HepG2 (cell line): ENCODE results near the gene SLC18A3. TPM values are rescaled to one million over a fixed set of nuclear protein-coding genes. Genes with fewer than 3 reads are reported as not detected.

ENCODE experiments used
- ATAC-seq: fragments of 200-7000 bp; cut with Tn5 transposase; 3 replicates; pipeline ENCODE4 v1.9.1; 2020; ENCODE audit warnings: mild to moderate bottlenecking, moderate library complexity
- BruUV-seq: library from RNA; stranded (reverse); fragments of 400-500 nt; replicated peaks from 2 replicates; lab custom pipeline; 2021; lab: Mats Ljungman, UMichigan
- CTCF ChIA-PET: fragments of 300-600 bp; formaldehyde crosslinking; extraction: SDS; loops from one replicate; lab custom pipeline; 2021; ENCODE audit warnings: low total read pairs, inconsistent platforms, low intra/inter-chr PET ratio; lab: Yijun Ruan, JAX
- POLR2A ChIA-PET: fragments of 350-600 bp; sonication (Branson Sonifier 250); formaldehyde crosslinking; loops from one replicate; lab custom pipeline; 2020; ENCODE audit warnings: antibody characterized with exemption, inconsistent platforms; lab: Yijun Ruan, JAX
- DNase-seq: peaks from one replicate; pipeline ENCODE4 v3.0.0-alpha.2; 2015; ENCODE audit warnings: low spot score
- FAIRE-seq: peaks from 3 replicates; lab custom pipeline; 2011; peaks lifted over from hg19 to GRCh38; lab: Jason Lieb, UNC
- H2AFZ ChIP-seq: one replicate; pipeline ENCODE4 v1.6.1; 2011; ENCODE audit warnings: low read length, inconsistent platforms
- H3K27ac ChIP-seq: fragments of 300-600 bp; 3 replicates; pipeline ENCODE4 v1.8.0; 2011; ENCODE audit warnings: mixed run types, mild to moderate bottlenecking, mixed read lengths, low read length, inconsistent platforms; ENCODE audit not compliant: insufficient read depth; ENCODE audit errors: extremely low read length
- H3K27me3 ChIP-seq, 2 experiments: fragments of 200-600 bp in 1 of 2; 2 replicates in 1 of 2; 3 replicates in 1 of 2; pipeline versions ENCODE4 v1.6.0 to v1.8.0; 2011; ENCODE audit warnings: low read length in 2 of 2, mild to moderate bottlenecking in 2 of 2, moderate library complexity in 2 of 2, inconsistent platforms in 1 of 2; ENCODE audit not compliant: insufficient read depth in 2 of 2, control insufficient read depth in 1 of 2
- H3K36me3 ChIP-seq, 2 experiments: fragments of 200-600 bp in 1 of 2; replicated peaks in 1 of 2; 2 replicates in 1 of 2; 3 replicates in 1 of 2; pipeline versions ENCODE4 v1.5.1 to v1.8.0; 2011; ENCODE audit warnings: low read length in 2 of 2, inconsistent platforms in 1 of 2; ENCODE audit not compliant: insufficient read depth in 2 of 2, control insufficient read depth in 1 of 2
- H3K4me1 ChIP-seq: 2 replicates; pipeline ENCODE4 v1.5.1; 2012; ENCODE audit warnings: low read length, inconsistent platforms; ENCODE audit not compliant: insufficient read depth
- H3K4me2 ChIP-seq: 2 replicates; pipeline ENCODE4 v1.6.0; 2011; ENCODE audit warnings: low read depth, low read length, inconsistent platforms
- H3K4me3 ChIP-seq, 3 experiments: fragments of 200-600 bp in 1 of 3; sonication (generic), shearing (Covaris generic) in 1 of 3; replicated peaks in 1 of 3; 2 replicates each; pipeline ENCODE4 v1.5.1; 2011 to 2016; ENCODE audit warnings: low read length in 3 of 3, inconsistent platforms in 2 of 3, low read depth in 2 of 3, mild to moderate bottlenecking in 2 of 3, control low read depth in 1 of 3, mixed read lengths in 1 of 3; ENCODE audit not compliant: insufficient read depth in 1 of 3
- H3K79me2 ChIP-seq: one replicate; pipeline ENCODE4 v1.6.1; 2011; ENCODE audit warnings: low read length, inconsistent platforms; ENCODE audit not compliant: insufficient read depth
- H3K9ac ChIP-seq: 2 replicates; pipeline ENCODE4 v1.6.0; 2011; ENCODE audit warnings: mild to moderate bottlenecking, low read depth, low read length, inconsistent platforms; ENCODE audit not compliant: insufficient read depth
- H3K9me3 ChIP-seq: 2 replicates; pipeline ENCODE4 v1.5.1; 2012; ENCODE audit warnings: mild to moderate bottlenecking, low read length
- H4K20me1 ChIP-seq: 2 replicates; pipeline ENCODE4 v1.6.0; 2011; ENCODE audit warnings: inconsistent platforms, mild to moderate bottlenecking, low read length, moderate library complexity; ENCODE audit not compliant: insufficient read depth
- CEBPG ChIP-seq: IDR thresholded peaks from 2 replicates; pipeline ENCODE4 v1.6.1; 2016
- EED ChIP-seq: sonication (generic); formaldehyde crosslinking; IDR thresholded peaks from 2 replicates; pipeline ENCODE4 v1.5.0; 2020; ENCODE audit warnings: mild to moderate bottlenecking, missing genetic modification reagents
- MED1 ChIP-seq: sonication (generic); formaldehyde crosslinking; IDR thresholded peaks from 2 replicates; pipeline ENCODE4 v1.4.0; 2020; ENCODE audit warnings: missing genetic modification reagents
- MIER3 ChIP-seq: IDR thresholded peaks from 2 replicates; pipeline ENCODE4 v1.6.1; 2016; ENCODE audit warnings: missing compliant biosample characterization, borderline replicate concordance
- SMARCE1 ChIP-seq: fragments of 450-650 bp; IDR thresholded peaks from 2 replicates; pipeline ENCODE4 v1.6.1; 2017; ENCODE audit warnings: borderline replicate concordance
- SP2 ChIP-seq: sonication (generic); formaldehyde crosslinking; IDR thresholded peaks from 2 replicates; pipeline ENCODE4 v1.5.1; 2020; ENCODE audit warnings: mild to moderate bottlenecking, missing genetic modification reagents
- U2AF1 ChIP-seq: fragments of 200-400 bp; formaldehyde crosslinking; optimal IDR thresholded peaks from 2 replicates; pipeline ENCODE3; 2017; ENCODE audit warnings: mild to moderate bottlenecking, low read depth, low read length
- WIZ ChIP-seq: sonication (generic); formaldehyde crosslinking; IDR thresholded peaks from 2 replicates; pipeline ENCODE4 v1.5.1; 2020; ENCODE audit warnings: mild to moderate bottlenecking, missing genetic modification reagents
- ZFP36L1 ChIP-seq: sonication (generic); formaldehyde crosslinking; IDR thresholded peaks from 2 replicates; pipeline ENCODE4 v1.8.0; 2022; ENCODE audit warnings: mild to moderate bottlenecking, missing genetic modification reagents, moderate library complexity
- ZFP41 ChIP-seq: sonication (generic); formaldehyde crosslinking; IDR thresholded peaks from 2 replicates; pipeline ENCODE4 v1.4.0; 2020; ENCODE audit warnings: mild to moderate bottlenecking, missing genetic modification reagents, borderline replicate concordance
- ZNF619 ChIP-seq: sonication (generic); formaldehyde crosslinking; IDR thresholded peaks from 2 replicates; pipeline ENCODE4 v1.4.0; 2020; ENCODE audit warnings: mild to moderate bottlenecking, missing genetic modification reagents
- ZNF720 ChIP-seq: sonication (generic); formaldehyde crosslinking; IDR thresholded peaks from 2 replicates; pipeline ENCODE4 v1.4.0; 2020; ENCODE audit warnings: missing genetic modification reagents
- WGBS: methylation state at CpG from one replicate; pipeline ENCODE4 v1.1.6; 2017; ENCODE audit warnings: low lambda C conversion rate; 5-methylcytosine and 5-hydroxymethylcytosine counted together
- in situ Hi-C: cut with HindIII; loops from 2 replicates; pipeline ENCODE4 v1.10.0; 2017; ENCODE audit warnings: low pct_unique_long_range_greater_than_20kb; ENCODE audit not compliant: extremely low pct_ligation_motif_present
- intact Hi-C: fragments of 100-400 bp; cut with micrococcal nuclease; formaldehyde crosslinking; loops from one replicate; pipeline ENCODE4 v1.10.0; 2022; ENCODE audit not compliant: unreplicated experiment
- polyA plus RNA-seq, 8 experiments: library from polyadenylated mRNA; depleted of rRNA in 3 of 8; stranded (reverse) in 7 of 8; unstranded in 1 of 8; fragments of >200 nt; fragmentation: Illumina TruSeq in 4 of 8; extraction: Trizol in 4 of 8; gene quantifications; 2 replicates each; pipeline versions ENCODE4 v1.2.1 to v1.2.3, GENCODE V29; 2011 to 2016; ENCODE audit warnings: low read depth in 4 of 8, missing spikeins in 1 of 8, mixed read lengths in 1 of 8; ENCODE audit not compliant: insufficient read depth in 1 of 8
- total RNA-seq, 5 experiments: library from RNA; depleted of rRNA; stranded (reverse); fragments of >200 nt; fragmentation: Illumina TruSeq; extraction: Trizol; gene quantifications; 2 replicates each; pipeline ENCODE4 v1.2.3, GENCODE V29; 2016; ENCODE audit warnings: low read depth in 1 of 5
- TF ChIP-seq, protein P1 (sequence below): sonication (generic); formaldehyde crosslinking; IDR thresholded peaks from 2 replicates; pipeline ENCODE4 v1.4.0; 2020; ENCODE audit warnings: low read depth, missing genetic modification reagents
- TF ChIP-seq, protein P2 (sequence below): sonication (generic); formaldehyde crosslinking; IDR thresholded peaks from 2 replicates; pipeline ENCODE4 v1.5.0; 2020; ENCODE audit warnings: mild to moderate bottlenecking, missing genetic modification reagents, borderline replicate concordance

The SLC18A3 gene
- total and polyA plus RNA-seq, 2 of the 13 experiments (the other 11 are each of a cell fraction or from before 2014, with no cell fraction given): not detected

DNA sequence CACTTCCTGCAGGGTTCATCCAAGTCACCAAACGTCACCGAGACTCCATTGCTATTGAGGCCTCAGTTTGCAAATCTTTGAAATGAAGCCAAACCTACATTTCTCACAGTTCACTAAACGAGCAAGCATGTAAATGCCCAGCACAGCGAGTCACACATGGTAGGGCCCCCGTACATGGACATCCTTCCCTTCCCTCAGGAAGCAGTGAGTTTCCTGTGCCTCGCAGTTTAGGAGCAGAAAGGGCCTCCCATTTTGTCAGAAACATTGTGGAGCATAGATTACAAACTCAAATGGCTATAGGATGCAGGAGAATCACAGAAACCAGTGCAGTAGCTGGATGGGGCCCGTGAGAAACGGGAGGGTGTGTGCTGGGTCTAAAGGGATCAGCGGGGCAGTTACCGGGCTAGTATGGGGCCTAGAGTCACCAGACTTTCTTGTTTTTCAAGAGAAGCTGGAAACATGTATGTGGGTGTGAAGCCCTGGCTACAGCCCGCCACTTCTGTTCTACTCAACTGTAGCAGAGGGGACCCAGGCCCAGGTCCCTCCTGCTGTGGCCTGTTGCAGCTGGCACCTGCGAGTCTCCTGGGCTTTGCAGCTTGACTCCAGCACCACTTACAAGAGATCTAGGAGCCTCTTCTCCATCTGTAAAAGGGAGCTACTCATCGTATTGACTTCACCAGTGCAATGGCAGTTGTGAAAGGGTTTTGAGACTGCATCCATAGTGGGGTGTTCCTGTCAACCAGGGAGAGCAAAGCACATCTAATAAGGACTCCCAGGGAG is 14.2 kb upstream of the SLC18A3 start:
- FAIRE-seq (no peak), DNase-seq (no peak), ATAC-seq (no peak)
- Histone ChIP-seq H3K4me3 (no peak overlapping the region), H2AFZ (no peak overlapping the region), H3K79me2 (no peaks in the 10 kb centered on the region), H3K36me3 (no peaks in the 10 kb centered on the region), H3K27ac (no peak overlapping the region), H3K27me3 (peaks cover 0 to 13% of the 10 kb centered on the region in 2 experiments; a peak in 2 of 5 replicates), H4K20me1 (no peaks in the 10 kb centered on the region), H3K4me2 (no peak overlapping the region), H3K9ac (no peak overlapping the region), H3K4me1 (peaks cover 12% of the 10 kb centered on the region; the same call in 1 of the 2 replicates), H3K9me3 (no peaks in the 10 kb centered on the region)
- intact Hi-C loops (no loop called here), in situ Hi-C loops (loop anchor here (10.0 to 25.0 kb wide), 2 partner anchors 169 to 616 kb away; partner anchors contain the start of gene OGDHL)
- POLR2A ChIA-PET: no interaction called here
- WGBS: 34% methylated on average over 12 of the region's 13 CpGs
- no TSS peak for BruUV-seq
- CTCF ChIA-PET: no interaction called here
- no peak for TF ChIP-seq U2AF1
- no peak for TF ChIP-seq SP2 (CRISPR knock-in tag)
- TF ChIP-seq ZNF720 (CRISPR knock-in tag): no peak
- no peak for TF ChIP-seq SMARCE1
- TF ChIP-seq WIZ (CRISPR knock-in tag): no peak
- no peak for TF ChIP-seq MED1
- TF ChIP-seq ZFP41 (CRISPR knock-in tag): no peak
- TF ChIP-seq, protein P1, sequence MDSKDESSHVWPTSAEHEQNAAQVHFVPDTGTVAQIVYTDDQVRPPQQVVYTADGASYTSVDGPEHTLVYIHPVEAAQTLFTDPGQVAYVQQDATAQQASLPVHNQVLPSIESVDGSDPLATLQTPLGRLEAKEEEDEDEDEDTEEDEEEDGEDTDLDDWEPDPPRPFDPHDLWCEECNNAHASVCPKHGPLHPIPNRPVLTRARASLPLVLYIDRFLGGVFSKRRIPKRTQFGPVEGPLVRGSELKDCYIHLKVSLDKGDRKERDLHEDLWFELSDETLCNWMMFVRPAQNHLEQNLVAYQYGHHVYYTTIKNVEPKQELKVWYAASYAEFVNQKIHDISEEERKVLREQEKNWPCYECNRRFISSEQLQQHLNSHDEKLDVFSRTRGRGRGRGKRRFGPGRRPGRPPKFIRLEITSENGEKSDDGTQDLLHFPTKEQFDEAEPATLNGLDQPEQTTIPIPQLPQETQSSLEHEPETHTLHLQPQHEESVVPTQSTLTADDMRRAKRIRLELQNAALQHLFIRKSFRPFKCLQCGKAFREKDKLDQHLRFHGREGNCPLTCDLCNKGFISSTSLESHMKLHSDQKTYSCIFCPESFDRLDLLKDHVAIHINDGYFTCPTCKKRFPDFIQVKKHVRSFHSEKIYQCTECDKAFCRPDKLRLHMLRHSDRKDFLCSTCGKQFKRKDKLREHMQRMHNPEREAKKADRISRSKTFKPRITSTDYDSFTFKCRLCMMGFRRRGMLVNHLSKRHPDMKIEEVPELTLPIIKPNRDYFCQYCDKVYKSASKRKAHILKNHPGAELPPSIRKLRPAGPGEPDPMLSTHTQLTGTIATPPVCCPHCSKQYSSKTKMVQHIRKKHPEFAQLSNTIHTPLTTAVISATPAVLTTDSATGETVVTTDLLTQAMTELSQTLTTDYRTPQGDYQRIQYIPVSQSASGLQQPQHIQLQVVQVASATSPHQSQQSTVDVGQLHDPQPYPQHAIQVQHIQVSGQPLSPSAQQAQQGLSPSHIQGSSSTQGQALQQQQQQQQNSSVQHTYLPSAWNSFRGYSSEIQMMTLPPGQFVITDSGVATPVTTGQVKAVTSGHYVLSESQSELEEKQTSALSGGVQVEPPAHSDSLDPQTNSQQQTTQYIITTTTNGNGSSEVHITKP (CRISPR knock-in tag): no peak
- TF ChIP-seq, protein P2, sequence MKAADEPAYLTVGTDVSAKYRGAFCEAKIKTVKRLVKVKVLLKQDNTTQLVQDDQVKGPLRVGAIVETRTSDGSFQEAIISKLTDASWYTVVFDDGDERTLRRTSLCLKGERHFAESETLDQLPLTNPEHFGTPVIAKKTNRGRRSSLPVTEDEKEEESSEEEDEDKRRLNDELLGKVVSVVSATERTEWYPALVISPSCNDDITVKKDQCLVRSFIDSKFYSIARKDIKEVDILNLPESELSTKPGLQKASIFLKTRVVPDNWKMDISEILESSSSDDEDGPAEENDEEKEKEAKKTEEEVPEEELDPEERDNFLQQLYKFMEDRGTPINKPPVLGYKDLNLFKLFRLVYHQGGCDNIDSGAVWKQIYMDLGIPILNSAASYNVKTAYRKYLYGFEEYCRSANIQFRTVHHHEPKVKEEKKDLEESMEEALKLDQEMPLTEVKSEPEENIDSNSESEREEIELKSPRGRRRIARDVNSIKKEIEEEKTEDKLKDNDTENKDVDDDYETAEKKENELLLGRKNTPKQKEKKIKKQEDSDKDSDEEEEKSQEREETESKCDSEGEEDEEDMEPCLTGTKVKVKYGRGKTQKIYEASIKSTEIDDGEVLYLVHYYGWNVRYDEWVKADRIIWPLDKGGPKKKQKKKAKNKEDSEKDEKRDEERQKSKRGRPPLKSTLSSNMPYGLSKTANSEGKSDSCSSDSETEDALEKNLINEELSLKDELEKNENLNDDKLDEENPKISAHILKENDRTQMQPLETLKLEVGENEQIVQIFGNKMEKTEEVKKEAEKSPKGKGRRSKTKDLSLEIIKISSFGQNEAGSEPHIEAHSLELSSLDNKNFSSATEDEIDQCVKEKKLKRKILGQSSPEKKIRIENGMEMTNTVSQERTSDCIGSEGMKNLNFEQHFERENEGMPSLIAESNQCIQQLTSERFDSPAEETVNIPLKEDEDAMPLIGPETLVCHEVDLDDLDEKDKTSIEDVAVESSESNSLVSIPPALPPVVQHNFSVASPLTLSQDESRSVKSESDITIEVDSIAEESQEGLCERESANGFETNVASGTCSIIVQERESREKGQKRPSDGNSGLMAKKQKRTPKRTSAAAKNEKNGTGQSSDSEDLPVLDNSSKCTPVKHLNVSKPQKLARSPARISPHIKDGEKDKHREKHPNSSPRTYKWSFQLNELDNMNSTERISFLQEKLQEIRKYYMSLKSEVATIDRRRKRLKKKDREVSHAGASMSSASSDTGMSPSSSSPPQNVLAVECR (CRISPR knock-in tag): no peak
- TF ChIP-seq ZFP36L1: no peak
- TF ChIP-seq EED (CRISPR knock-in tag): no peak
- no peak for TF ChIP-seq CEBPG (CRISPR knock-in tag)
- TF ChIP-seq ZNF619 (CRISPR knock-in tag): no peak
- no peak for TF ChIP-seq MIER3 (CRISPR knock-in tag)
